Measurements from ENCODE around the gene LDLRAP1. TPM values are rescaled to one million over a fixed set of nuclear protein-coding genes. Genes with fewer than 3 reads are reported as not detected.
"Not testable (repeated sequence)": the region's sequence is repeated elsewhere in the genome, so short reads cannot be mapped to it uniquely, and the experiment has no call there.

Gene LDLRAP1
- polyA plus RNA-seq, 6 donors from 2014 or later, result 19.1 to 25.9 (median 20.5) TPM

GRCh38 chr1:25583519-25584370 is 40.3 kb downstream of the LDLRAP1 start:
- ATAC-seq (ENCODE audit: low read depth in 2 of 2), result no peak
- DNase-seq, result no peak
- no peak overlapping the region for H3K4me3 Mint-ChIP-seq
- no peaks in the 10 kb centered on the region for H3K27me3 Mint-ChIP-seq
- H3K9me3 Mint-ChIP-seq, result peaks cover 0 to 2% (median 0%) of the 10 kb centered on the region in 7 donors
- H3K36me3 Mint-ChIP-seq, result no peaks in the 10 kb centered on the region
- peaks cover 11 to 31% (median 29%) of the 10 kb centered on the region in 3 donors for H3K4me1 Mint-ChIP-seq
- peak overlapping the region in 4 of 6 donors; percentile 35 to 76 (median 49) for H3K27ac Mint-ChIP-seq

- ATAC-seq (ENCODE audit: low read depth in 2 of 2) (no peak), DNase-seq (no peak)
- Mint-ChIP-seq H3K27me3 (no peaks in the 10 kb centered on the region), H3K4me1 (peaks cover 11 to 31% (median 29%) of the 10 kb centered on the region in 3 donors), H3K9me3 (peaks cover 0 to 2% (median 0%) of the 10 kb centered on the region in 7 donors), H3K36me3 (no peaks in the 10 kb centered on the region), H3K4me3 (peak overlapping the region in 4 of 8 donors; percentile 5 to 70 (median 43)), H3K27ac (peak overlapping the region in 5 of 6 donors; percentile 27 to 84 (median 66))
These were observed 42.8 kb downstream of the LDLRAP1 start for GRCh38 chr1:25586181-25586588.

GRCh38 chr1:25587290-25587689 is 43.9 kb downstream of the LDLRAP1 start:
- peak overlapping the region in 1 of 8 donors; percentile 70 for H3K4me3 Mint-ChIP-seq
- H3K27ac Mint-ChIP-seq, result peak overlapping the region in 1 of 6 donors; percentile 64
- H3K4me1 Mint-ChIP-seq, result peaks cover 11 to 31% (median 29%) of the 10 kb centered on the region in 3 donors
- peaks cover 0 to 2% (median 0%) of the 10 kb centered on the region in 7 donors for H3K9me3 Mint-ChIP-seq
- no peaks in the 10 kb centered on the region for H3K36me3 Mint-ChIP-seq
- no peaks in the 10 kb centered on the region for H3K27me3 Mint-ChIP-seq
- no peak for DNase-seq
- ATAC-seq (ENCODE audit: low read depth in 2 of 2), result no peak

- H3K9me3 Mint-ChIP-seq, H3K27me3 Mint-ChIP-seq: not testable (repeated sequence)
- H3K4me1 Mint-ChIP-seq, result peaks cover 11 to 31% (median 29%) of the 10 kb centered on the region in 3 donors
These were observed 44.8 kb downstream of the LDLRAP1 start for GRCh38 chr1:25588224-25588623.

GRCh38 chr1:25588786-25589185 is 45.4 kb downstream of the LDLRAP1 start:
- not testable (repeated sequence) for H3K4me3 Mint-ChIP-seq; H3K36me3 Mint-ChIP-seq; H3K9me3 Mint-ChIP-seq; ATAC-seq (ENCODE audit: low read depth in 2 of 2); DNase-seq; H3K27me3 Mint-ChIP-seq
- peaks cover 10 to 27% (median 24%) of the 10 kb centered on the region in 3 donors for H3K4me1 Mint-ChIP-seq
- peak overlapping the region in 1 of 6 donors; percentile 27 for H3K27ac Mint-ChIP-seq

More at GRCh38 chr1:25588224-25588623, 44.8 kb downstream of the LDLRAP1 start:
- H3K27ac Mint-ChIP-seq; H3K36me3 Mint-ChIP-seq; ATAC-seq (ENCODE audit: low read depth in 2 of 2); DNase-seq; H3K4me3 Mint-ChIP-seq: not testable (repeated sequence)

GRCh38 chr1:25590096-25590824 is 46.9 kb downstream of the LDLRAP1 start:
- H3K4me3 Mint-ChIP-seq, result no peak overlapping the region
- ATAC-seq (ENCODE audit: low read depth in 2 of 2), result no peak
- peaks cover 0 to 6% (median 0%) of the 10 kb centered on the region in 7 donors for H3K9me3 Mint-ChIP-seq
- peaks cover 0 to 13% (median 12%) of the 10 kb centered on the region in 3 donors for H3K4me1 Mint-ChIP-seq
- no peak for DNase-seq
- no peaks in the 10 kb centered on the region for H3K36me3 Mint-ChIP-seq
- peaks cover 6 to 9% (median 8%) of the 10 kb centered on the region in 3 donors for H3K27me3 Mint-ChIP-seq
- H3K27ac Mint-ChIP-seq, result no peak overlapping the region

GRCh38 chr1:25593861-25594260 is 50.5 kb downstream of the LDLRAP1 start:
- Mint-ChIP-seq H3K27ac (no peak overlapping the region), H3K36me3 (no peaks in the 10 kb centered on the region), H3K4me1 (no peaks in the 10 kb centered on the region), H3K9me3 (peaks cover 0 to 7% (median 0%) of the 10 kb centered on the region in 7 donors), H3K4me3 (no peak overlapping the region), H3K27me3 (peaks cover 19 to 28% (median 19%) of the 10 kb centered on the region in 3 donors)
- no peak for DNase-seq
- no peak for ATAC-seq (ENCODE audit: low read depth in 2 of 2)

GRCh38 chr1:25594971-25595370 is 51.6 kb downstream of the LDLRAP1 start:
- peaks cover 0 to 7% (median 0%) of the 10 kb centered on the region in 7 donors for H3K9me3 Mint-ChIP-seq
- ATAC-seq (ENCODE audit: low read depth in 2 of 2), result no peak
- DNase-seq, result no peak
- no peak overlapping the region for H3K27ac Mint-ChIP-seq
- no peaks in the 10 kb centered on the region for H3K36me3 Mint-ChIP-seq
- peaks cover 0 to 4% (median 0%) of the 10 kb centered on the region in 3 donors for H3K4me1 Mint-ChIP-seq
- H3K4me3 Mint-ChIP-seq, result no peak overlapping the region
- H3K27me3 Mint-ChIP-seq, result peaks cover 22 to 34% (median 22%) of the 10 kb centered on the region in 3 donors

GRCh38 chr1:25596641-25597040 is 53.2 kb downstream of the LDLRAP1 start:
- H3K27me3 Mint-ChIP-seq, result peaks cover 22 to 34% (median 24%) of the 10 kb centered on the region in 3 donors
- peaks cover 0 to 12% (median 0%) of the 10 kb centered on the region in 3 donors for H3K4me1 Mint-ChIP-seq
- not testable (repeated sequence) for H3K27ac Mint-ChIP-seq; H3K9me3 Mint-ChIP-seq; H3K4me3 Mint-ChIP-seq; DNase-seq; ATAC-seq (ENCODE audit: low read depth in 2 of 2); H3K36me3 Mint-ChIP-seq

GRCh38 chr1:25598879-25599278 is 55.5 kb downstream of the LDLRAP1 start:
- peaks cover 22 to 34% (median 32%) of the 10 kb centered on the region in 3 donors for H3K27me3 Mint-ChIP-seq
- DNase-seq (no peak), ATAC-seq (ENCODE audit: low read depth in 2 of 2) (no peak)
- H3K4me3 Mint-ChIP-seq, result no peak overlapping the region
- H3K36me3 Mint-ChIP-seq, result no peaks in the 10 kb centered on the region
- peaks cover 0 to 7% (median 0%) of the 10 kb centered on the region in 7 donors for H3K9me3 Mint-ChIP-seq
- H3K27ac Mint-ChIP-seq, result peak overlapping the region in 1 of 6 donors; percentile 17
- H3K4me1 Mint-ChIP-seq, result peaks cover 0 to 14% (median 0%) of the 10 kb centered on the region in 3 donors

- ATAC-seq (ENCODE audit: low read depth in 2 of 2) (no peak), DNase-seq (no peak)
- H3K27ac Mint-ChIP-seq, result no peak overlapping the region
- no peak overlapping the region for H3K4me3 Mint-ChIP-seq
- H3K36me3 Mint-ChIP-seq, result no peaks in the 10 kb centered on the region
- H3K27me3 Mint-ChIP-seq, result peaks cover 18 to 31% (median 25%) of the 10 kb centered on the region in 3 donors
- H3K9me3 Mint-ChIP-seq, result peaks cover 0 to 2% (median 0%) of the 10 kb centered on the region in 7 donors
- H3K4me1 Mint-ChIP-seq, result peaks cover 0 to 14% (median 0%) of the 10 kb centered on the region in 3 donors
These were observed 56.7 kb downstream of the LDLRAP1 start for GRCh38 chr1:25599969-25600610.

GRCh38 chr1:25600971-25601699 is 57.7 kb downstream of the LDLRAP1 start:
- not testable (repeated sequence) for H3K36me3 Mint-ChIP-seq; ATAC-seq (ENCODE audit: low read depth in 2 of 2); H3K9me3 Mint-ChIP-seq; DNase-seq
- Mint-ChIP-seq H3K27ac (peak overlapping the region in 2 of 6 donors; percentile 74 to 81), H3K4me3 (peak overlapping the region in 1 of 8 donors; percentile 31), H3K27me3 (peaks cover 20 to 25% (median 25%) of the 10 kb centered on the region in 3 donors), H3K4me1 (peaks cover 0 to 14% (median 0%) of the 10 kb centered on the region in 3 donors)
